HL-60 (cell line): ENCODE results near the gene ADAMTS15.

Experiments used
- DNase-seq, 2 experiments: peaks; one replicate each; pipeline ENCODE4 v3.0.0-alpha.2; 2010 to 2020; ENCODE audit warnings: low read depth in 1 of 2, low spot score in 1 of 2
- H3K27ac ChIP-seq: fragments of 250-450 bp; sonication (Bioruptor Pico); replicated peaks from 2 replicates; pipeline ENCODE4 v1.5.1; 2020; ENCODE audit warnings: mild to moderate bottlenecking, moderate library complexity
- H3K27me3 ChIP-seq: fragments of 250-450 bp; sonication (Bioruptor Pico); 2 replicates; pipeline ENCODE4 v1.5.1; 2021; ENCODE audit warnings: mild to moderate bottlenecking, moderate library complexity; ENCODE audit not compliant: insufficient read depth, poor library complexity, severe bottlenecking
- H3K4me3 ChIP-seq: replicated peaks from 2 replicates; pipeline ENCODE4 v1.5.1; 2011; ENCODE audit warnings: mild to moderate bottlenecking, control low read depth, low read length; ENCODE audit not compliant: insufficient read depth
- GABPA ChIP-seq: IDR thresholded peaks from 2 replicates; pipeline ENCODE4 v1.6.1; 2012; ENCODE audit warnings: low read depth
- POLR2AphosphoS5 ChIP-seq: IDR thresholded peaks from 2 replicates; pipeline ENCODE4 v1.6.1; 2012; ENCODE audit warnings: low read depth
- SPI1 ChIP-seq: IDR thresholded peaks from 2 replicates; pipeline ENCODE4 v1.6.1; 2012; ENCODE audit warnings: low read depth, mild to moderate bottlenecking, borderline replicate concordance
- TF ChIP-seq, protein P1 (sequence below): IDR thresholded peaks from one replicate; pipeline ENCODE4 v1.5.1; 2011; ENCODE audit warnings: low read length, control low read depth, inconsistent platforms; ENCODE audit not compliant: insufficient read depth
- TF ChIP-seq, protein P2 (sequence below): IDR thresholded peaks from 2 replicates; pipeline ENCODE4 v1.6.1; 2012; ENCODE audit warnings: low read depth; ENCODE audit not compliant: insufficient replicate concordance

The ADAMTS15 gene

DNA sequence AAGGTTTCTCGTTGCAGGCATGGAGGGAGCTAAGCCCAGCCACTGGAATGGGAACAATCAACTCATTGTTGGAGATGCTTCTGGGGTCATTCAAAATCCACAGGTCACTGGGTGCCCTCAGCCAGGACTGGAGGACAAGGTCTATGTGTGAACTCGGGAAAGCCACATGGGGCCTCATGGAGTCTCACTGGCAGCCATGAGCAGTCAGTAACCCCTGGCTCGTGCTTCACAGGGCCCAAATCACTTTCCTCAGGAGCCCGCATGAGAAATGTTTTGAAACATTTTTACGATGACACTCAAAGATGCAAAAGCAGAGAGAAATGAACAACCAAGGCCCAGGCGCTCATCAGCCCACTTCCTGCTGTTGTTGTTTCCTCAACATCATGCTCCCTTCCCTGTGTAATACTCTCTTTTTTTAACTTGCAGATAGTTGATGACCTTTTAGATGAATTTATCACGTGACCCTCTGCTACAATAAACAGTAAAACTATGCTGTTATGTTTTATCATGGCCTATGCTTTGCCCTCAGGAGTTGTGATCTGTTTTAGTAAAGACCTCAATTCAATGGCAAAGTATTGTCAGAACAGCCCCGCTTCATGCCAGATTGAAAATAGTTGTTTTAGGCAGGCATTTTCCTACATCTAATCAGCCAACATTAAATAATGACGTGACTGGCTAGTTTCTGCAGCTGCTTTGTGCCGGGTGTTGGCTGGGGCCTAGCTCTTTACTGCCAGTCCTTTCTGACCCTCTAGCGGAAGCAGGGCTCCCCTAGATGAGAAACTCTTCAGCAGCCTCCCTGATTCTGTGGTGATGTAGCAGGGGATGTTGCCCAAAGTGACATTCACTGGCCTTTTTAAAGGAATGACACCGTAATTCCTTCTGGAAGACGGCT, 39.7 kb downstream of the ADAMTS15 start:
- DNase-seq, result no peak
- H3K27ac ChIP-seq, result no peak overlapping the region
- H3K27me3 ChIP-seq, result no peaks in the 10 kb centered on the region
- no peak overlapping the region for H3K4me3 ChIP-seq
- TF ChIP-seq GABPA (no peak), POLR2AphosphoS5 (no peak), SPI1 (no peak)
- TF ChIP-seq, protein P1, sequence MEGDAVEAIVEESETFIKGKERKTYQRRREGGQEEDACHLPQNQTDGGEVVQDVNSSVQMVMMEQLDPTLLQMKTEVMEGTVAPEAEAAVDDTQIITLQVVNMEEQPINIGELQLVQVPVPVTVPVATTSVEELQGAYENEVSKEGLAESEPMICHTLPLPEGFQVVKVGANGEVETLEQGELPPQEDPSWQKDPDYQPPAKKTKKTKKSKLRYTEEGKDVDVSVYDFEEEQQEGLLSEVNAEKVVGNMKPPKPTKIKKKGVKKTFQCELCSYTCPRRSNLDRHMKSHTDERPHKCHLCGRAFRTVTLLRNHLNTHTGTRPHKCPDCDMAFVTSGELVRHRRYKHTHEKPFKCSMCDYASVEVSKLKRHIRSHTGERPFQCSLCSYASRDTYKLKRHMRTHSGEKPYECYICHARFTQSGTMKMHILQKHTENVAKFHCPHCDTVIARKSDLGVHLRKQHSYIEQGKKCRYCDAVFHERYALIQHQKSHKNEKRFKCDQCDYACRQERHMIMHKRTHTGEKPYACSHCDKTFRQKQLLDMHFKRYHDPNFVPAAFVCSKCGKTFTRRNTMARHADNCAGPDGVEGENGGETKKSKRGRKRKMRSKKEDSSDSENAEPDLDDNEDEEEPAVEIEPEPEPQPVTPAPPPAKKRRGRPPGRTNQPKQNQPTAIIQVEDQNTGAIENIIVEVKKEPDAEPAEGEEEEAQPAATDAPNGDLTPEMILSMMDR, result no peak
- TF ChIP-seq, protein P2, sequence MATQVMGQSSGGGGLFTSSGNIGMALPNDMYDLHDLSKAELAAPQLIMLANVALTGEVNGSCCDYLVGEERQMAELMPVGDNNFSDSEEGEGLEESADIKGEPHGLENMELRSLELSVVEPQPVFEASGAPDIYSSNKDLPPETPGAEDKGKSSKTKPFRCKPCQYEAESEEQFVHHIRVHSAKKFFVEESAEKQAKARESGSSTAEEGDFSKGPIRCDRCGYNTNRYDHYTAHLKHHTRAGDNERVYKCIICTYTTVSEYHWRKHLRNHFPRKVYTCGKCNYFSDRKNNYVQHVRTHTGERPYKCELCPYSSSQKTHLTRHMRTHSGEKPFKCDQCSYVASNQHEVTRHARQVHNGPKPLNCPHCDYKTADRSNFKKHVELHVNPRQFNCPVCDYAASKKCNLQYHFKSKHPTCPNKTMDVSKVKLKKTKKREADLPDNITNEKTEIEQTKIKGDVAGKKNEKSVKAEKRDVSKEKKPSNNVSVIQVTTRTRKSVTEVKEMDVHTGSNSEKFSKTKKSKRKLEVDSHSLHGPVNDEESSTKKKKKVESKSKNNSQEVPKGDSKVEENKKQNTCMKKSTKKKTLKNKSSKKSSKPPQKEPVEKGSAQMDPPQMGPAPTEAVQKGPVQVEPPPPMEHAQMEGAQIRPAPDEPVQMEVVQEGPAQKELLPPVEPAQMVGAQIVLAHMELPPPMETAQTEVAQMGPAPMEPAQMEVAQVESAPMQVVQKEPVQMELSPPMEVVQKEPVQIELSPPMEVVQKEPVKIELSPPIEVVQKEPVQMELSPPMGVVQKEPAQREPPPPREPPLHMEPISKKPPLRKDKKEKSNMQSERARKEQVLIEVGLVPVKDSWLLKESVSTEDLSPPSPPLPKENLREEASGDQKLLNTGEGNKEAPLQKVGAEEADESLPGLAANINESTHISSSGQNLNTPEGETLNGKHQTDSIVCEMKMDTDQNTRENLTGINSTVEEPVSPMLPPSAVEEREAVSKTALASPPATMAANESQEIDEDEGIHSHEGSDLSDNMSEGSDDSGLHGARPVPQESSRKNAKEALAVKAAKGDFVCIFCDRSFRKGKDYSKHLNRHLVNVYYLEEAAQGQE, result no peak

DNA sequence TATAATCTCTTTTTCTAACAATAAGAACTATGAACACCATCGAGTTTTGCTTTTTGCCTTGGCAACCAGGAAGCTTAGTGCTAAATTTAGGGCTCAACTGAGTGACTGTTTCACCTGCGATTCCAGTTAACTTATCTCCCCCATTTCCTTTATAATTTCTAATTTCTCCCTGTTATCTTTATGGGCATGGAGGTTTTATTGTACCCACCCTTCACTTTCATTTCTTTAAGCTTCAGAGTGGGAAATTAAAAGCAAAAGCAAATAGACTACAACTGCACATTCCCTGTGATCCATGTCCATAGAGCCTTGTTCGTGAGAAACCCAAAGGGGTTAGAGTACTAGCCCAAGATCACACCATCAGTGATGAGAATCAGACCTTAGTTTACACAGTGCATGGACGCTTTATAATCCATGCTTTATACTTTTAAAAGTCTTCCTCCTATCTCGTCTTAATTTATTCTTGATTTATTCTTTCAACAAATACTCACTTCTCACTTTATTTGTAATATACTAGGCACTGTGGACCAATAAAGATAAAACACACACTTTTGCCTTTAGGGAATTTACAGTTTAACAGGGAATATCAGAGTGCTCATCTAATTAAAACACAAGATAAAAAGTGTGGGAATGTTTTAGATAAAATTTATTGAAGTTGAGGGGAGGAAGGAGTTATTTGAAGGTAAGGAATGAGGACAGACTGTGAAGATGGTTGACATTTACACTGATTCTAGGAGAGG, 40.6 kb downstream of the ADAMTS15 start:
- H3K4me3 ChIP-seq, result no peak overlapping the region
- DNase-seq, result no peak
- H3K27me3 ChIP-seq, result no peaks in the 10 kb centered on the region
- TF ChIP-seq, protein P2, result no peak
- TF ChIP-seq SPI1 (no peak), GABPA (no peak)
- TF ChIP-seq, protein P1, result no peak
- no peak overlapping the region for H3K27ac ChIP-seq

DNA sequence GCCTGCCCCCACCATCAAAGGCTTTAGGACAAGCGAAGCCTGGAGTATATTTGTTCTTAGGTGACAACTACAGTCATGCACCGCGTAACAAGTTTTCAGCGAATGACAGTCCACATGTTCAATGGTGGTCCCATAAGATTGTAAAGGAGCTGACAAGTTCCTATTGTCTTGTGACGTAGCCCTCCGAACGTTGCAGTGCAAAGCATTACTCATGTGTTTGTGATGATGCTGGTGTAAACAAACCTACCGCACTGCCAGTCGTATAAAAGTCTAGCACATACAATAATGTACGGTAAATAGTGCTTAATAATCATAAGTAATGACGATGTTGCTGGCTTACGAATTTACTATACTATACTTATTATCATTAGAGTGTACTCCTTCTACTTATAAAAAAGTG, 41.3 kb downstream of the ADAMTS15 start:
- TF ChIP-seq, protein P2, result no peak
- TF ChIP-seq POLR2AphosphoS5 (no peak), GABPA (no peak), SPI1 (no peak)
- TF ChIP-seq, protein P1, result no peak
- H3K27ac ChIP-seq, result no peak overlapping the region
- DNase-seq, result no peak
- H3K4me3 ChIP-seq, result no peak overlapping the region
- no peaks in the 10 kb centered on the region for H3K27me3 ChIP-seq
